Mesothelial cell of epicardium (in vitro differentiated cells): ENCODE measurements around the gene EML6. TPM values are rescaled to one million over a fixed set of nuclear protein-coding genes. Genes with fewer than 3 reads are reported as not detected.

Experiments used
- DNase-seq, 2 experiments: peaks; one replicate each; pipeline ENCODE4 v3.0.0; 2021; ENCODE audit warnings: low spot score in 2 of 2; ENCODE audit not compliant: unreplicated experiment in 2 of 2
- H3K27ac Mint-ChIP-seq: 2 replicates; pipeline ENCODE4 v1.8.0; 2021; ENCODE audit warnings: mixed read lengths
- H3K27me3 Mint-ChIP-seq: 2 replicates; pipeline ENCODE4 v1.8.0; 2021; ENCODE audit warnings: low read depth, mixed read lengths
- H3K36me3 Mint-ChIP-seq: 2 replicates; pipeline ENCODE4 v1.8.0; 2021; ENCODE audit warnings: mixed read lengths
- H3K4me1 Mint-ChIP-seq: 2 replicates; pipeline ENCODE4 v1.8.0; 2021; ENCODE audit warnings: mixed read lengths
- H3K4me3 Mint-ChIP-seq: 2 replicates; pipeline ENCODE4 v1.8.0; 2021; ENCODE audit warnings: mild to moderate bottlenecking, moderate library complexity, mixed read lengths
- H3K9me3 Mint-ChIP-seq: 2 replicates; pipeline ENCODE4 v1.8.0; 2021; ENCODE audit warnings: mixed read lengths
- total RNA-seq: library from RNA; stranded (reverse); gene quantifications from 3 replicates; pipeline ENCODE4 v1.2.1, GENCODE V29; 2021
- TF ChIP-seq, protein P1 (sequence below): fragments of 200-600 bp; sonication (generic); IDR thresholded peaks from one replicate; pipeline ENCODE4 v1.5.0; 2021; ENCODE audit warnings: antibody characterized with exemption; ENCODE audit not compliant: unreplicated experiment

The EML6 gene
- total RNA-seq, 1 donor from 2014 or later: 2.3 TPM

DNA sequence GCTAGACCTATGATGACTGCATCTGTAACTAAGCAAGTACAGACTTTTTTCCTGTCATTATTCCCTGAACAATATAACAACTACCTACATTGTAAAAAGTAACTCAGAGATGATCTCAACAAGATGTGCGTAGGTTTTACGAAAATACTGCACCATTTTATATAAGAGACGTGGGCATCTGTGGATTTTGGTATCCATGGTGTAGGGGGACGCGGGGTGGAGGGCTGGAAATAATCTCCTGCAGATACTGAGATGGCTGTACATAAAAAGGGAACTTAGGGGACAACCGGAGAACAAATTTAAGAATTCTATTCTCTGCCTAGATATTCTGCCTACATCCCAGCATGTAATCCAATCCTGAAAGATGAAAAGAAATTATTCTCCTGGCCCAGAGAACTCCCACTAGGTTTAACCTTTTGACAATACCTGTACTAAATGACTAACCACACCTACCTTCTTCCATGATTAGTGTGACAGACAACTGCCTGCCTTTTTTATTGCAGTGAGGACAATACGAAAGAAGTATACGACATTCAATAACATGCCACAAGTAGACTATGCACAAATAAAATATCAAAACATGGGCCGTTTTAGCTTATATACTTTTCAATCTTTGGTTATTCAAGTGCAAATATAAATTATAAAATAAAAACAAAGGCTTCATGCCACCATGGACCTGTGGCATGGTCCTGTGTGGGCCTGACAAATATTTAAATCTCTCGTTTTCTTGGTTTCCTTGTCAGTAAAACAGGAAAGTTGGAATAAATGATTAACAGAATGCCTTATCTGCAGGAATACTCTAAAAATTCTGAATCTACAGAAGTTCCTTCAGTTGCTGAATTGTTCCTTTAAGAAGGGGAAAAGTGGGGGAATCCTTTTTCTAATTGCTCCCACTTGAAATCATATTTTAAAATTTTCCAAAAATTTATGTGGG, 280.5 kb downstream of the EML6 start:
- H3K4me1 Mint-ChIP-seq: peaks cover 48% of the 10 kb centered on the region
- TF ChIP-seq, protein P1, sequence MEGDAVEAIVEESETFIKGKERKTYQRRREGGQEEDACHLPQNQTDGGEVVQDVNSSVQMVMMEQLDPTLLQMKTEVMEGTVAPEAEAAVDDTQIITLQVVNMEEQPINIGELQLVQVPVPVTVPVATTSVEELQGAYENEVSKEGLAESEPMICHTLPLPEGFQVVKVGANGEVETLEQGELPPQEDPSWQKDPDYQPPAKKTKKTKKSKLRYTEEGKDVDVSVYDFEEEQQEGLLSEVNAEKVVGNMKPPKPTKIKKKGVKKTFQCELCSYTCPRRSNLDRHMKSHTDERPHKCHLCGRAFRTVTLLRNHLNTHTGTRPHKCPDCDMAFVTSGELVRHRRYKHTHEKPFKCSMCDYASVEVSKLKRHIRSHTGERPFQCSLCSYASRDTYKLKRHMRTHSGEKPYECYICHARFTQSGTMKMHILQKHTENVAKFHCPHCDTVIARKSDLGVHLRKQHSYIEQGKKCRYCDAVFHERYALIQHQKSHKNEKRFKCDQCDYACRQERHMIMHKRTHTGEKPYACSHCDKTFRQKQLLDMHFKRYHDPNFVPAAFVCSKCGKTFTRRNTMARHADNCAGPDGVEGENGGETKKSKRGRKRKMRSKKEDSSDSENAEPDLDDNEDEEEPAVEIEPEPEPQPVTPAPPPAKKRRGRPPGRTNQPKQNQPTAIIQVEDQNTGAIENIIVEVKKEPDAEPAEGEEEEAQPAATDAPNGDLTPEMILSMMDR: no peak
- DNase-seq: no peak
- H3K36me3 Mint-ChIP-seq: no peaks in the 10 kb centered on the region
- H3K9me3 Mint-ChIP-seq: no peaks in the 10 kb centered on the region
- H3K27ac Mint-ChIP-seq: no peak overlapping the region
- no peaks in the 10 kb centered on the region for H3K27me3 Mint-ChIP-seq
- H3K4me3 Mint-ChIP-seq: no peak overlapping the region

DNA sequence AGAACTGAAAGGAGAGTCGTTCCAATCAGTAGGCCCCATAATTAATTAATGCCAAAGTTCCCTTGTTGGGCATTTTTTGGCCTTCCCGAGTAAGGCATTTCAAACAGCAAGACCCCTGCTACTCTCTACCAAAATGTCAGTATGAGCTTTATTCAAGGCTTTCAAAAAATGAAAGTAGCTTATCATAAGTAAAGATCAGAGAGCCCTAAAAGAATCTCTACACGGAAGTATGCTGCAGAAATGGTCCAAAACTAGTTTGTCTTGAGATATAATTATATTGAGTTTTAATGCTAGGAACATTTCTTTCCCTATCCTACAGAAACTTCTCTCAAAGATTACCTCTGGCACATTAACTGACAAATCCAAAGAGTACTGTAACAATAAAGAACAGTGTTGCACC, 282.8 kb downstream of the EML6 start:
- H3K9me3 Mint-ChIP-seq: no peaks in the 10 kb centered on the region
- H3K36me3 Mint-ChIP-seq: no peaks in the 10 kb centered on the region
- H3K4me3 Mint-ChIP-seq: no peak overlapping the region
- no peak for DNase-seq
- H3K27me3 Mint-ChIP-seq: no peaks in the 10 kb centered on the region
- peak overlapping the region; percentile 78 for H3K27ac Mint-ChIP-seq
- TF ChIP-seq, protein P1: no peak
- peaks cover 48% of the 10 kb centered on the region for H3K4me1 Mint-ChIP-seq

DNA sequence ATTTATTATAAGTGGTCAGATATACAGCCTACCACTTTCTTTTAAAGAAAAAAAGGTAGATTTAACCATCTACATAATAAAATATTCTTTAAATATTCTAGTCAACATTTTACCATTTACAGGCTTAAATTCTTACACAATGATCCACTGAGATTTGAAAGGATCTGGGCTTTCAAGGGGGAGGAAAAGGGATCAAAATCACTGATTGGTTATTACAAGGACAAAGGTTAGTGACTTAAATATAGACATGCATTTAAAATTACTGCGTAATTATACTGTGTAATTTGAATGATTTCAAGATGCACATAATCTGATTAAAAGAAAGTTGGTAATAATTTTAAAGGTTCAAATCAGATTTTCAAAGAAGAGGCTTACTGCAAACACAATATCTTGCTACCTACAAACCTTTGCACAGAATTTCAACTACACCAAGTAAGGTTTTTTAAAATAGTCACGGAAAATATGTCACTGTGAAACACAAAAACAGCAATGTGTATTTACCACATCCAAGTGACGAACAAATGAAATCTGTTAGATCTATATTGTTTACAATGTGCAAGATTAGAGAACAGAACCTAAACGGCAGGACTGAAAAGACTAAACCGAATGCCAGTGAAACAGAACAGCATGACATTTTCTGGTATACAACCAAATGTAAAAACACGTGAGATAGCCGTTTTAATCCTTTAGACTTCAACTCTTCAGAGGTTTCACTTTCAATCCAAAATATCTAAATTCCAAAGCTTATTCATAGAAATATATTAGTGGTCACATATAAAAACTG, 286.0 kb downstream of the EML6 start:
- H3K4me1 Mint-ChIP-seq: peaks cover 70% of the 10 kb centered on the region
- no peaks in the 10 kb centered on the region for H3K27me3 Mint-ChIP-seq
- TF ChIP-seq, protein P1: no peak
- H3K4me3 Mint-ChIP-seq: peak overlapping the region; percentile 52
- peak overlapping the region; percentile 73 for H3K27ac Mint-ChIP-seq
- H3K9me3 Mint-ChIP-seq: no peaks in the 10 kb centered on the region
- no peaks in the 10 kb centered on the region for H3K36me3 Mint-ChIP-seq
- DNase-seq: no peak

DNA sequence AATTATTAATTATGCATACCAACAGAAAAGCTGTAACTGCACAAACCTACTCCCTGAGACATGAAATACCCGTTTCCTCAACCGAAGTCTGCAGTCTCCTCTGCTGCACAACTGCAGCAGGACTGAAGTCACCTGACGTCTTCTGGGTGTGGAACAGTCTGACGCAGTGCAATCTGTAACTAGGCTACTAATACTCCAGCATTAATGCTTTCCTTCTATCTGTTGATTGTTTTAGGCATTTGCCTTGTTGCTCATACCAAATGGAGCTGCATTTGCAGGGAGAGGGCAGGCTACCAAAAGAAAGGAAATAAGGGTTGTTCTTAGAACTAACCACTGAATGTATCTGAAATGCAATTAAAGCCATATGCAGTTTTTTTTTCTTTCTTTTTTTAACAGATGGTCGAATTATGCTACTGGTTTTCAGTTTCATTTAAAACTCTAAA, 286.7 kb downstream of the EML6 start:
- DNase-seq: no peak
- peak overlapping the region; percentile 73 for H3K27ac Mint-ChIP-seq
- H3K4me1 Mint-ChIP-seq: peaks cover 77% of the 10 kb centered on the region
- no peaks in the 10 kb centered on the region for H3K27me3 Mint-ChIP-seq
- peaks cover 2% of the 10 kb centered on the region for H3K36me3 Mint-ChIP-seq
- peak overlapping the region; percentile 52 for H3K4me3 Mint-ChIP-seq
- TF ChIP-seq, protein P1: no peak
- peaks cover 3% of the 10 kb centered on the region for H3K9me3 Mint-ChIP-seq

DNA sequence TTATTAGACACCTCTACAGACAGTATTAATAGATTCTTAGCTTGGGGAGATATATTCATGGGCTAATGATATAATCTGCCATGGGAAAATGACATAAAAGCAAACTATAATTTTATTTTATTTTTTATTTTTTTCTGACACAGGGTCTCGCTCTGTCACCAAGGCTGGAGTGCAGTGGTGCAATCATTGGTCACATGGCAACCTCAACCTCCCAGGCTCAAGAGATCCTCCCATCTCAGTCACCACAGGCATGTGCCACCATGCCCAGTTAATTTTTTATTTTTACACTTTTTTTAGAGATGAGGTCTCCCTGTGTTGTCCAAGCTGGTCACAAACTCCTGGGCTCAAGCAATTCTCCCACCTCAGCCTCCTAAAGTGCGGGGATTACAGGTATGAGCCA, 287.5 kb downstream of the EML6 start:
- no peak for DNase-seq
- Mint-ChIP-seq H3K4me3 (no peak overlapping the region), H3K9me3 (peaks cover 7% of the 10 kb centered on the region), H3K4me1 (peaks cover 77% of the 10 kb centered on the region), H3K27me3 (no peaks in the 10 kb centered on the region), H3K27ac (peak overlapping the region; percentile 88), H3K36me3 (peaks cover 5% of the 10 kb centered on the region)
- TF ChIP-seq, protein P1: no peak
